NCI-H510A treated with DMSO at 0.1 percent for 48 hours (cell line): ENCODE results near the gene OR2B6.

Experiments used
- DNase-seq: peaks from one replicate; lab custom pipeline; 2025; lab: John Stamatoyannopoulos, UW

The OR2B6 gene

DNA sequence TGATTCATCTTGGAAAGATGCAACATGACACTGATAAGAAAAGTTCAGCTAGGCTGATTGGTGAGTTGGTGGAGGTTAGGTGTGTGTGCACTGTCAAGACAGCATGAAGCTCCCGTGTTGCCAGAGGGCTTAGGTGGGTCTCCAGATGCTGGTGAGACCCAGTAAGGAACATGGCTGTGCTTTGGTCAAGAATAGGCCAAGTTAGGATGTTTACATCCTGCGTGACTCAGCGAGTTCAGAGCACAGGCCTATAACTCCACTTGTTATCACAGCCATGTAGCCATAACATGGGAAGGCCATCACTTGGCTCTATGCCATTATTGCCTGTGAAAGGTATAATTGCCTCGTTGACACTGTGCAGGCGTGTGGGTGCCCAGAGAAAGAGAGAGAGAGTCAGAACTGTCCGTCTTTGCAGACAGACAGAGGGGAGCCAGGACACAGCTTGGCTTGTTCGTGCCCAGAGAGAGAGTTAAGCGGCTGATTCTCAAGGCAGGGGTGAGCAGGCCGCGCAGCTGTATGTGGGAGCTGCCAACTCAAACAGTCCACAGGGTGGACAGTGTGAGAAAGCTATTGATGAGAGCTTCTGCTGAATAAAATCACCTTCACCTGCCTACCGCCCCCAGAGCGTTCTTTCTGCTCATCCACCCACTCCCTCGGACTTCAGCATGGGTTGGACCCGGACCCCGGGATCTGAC, 43.5 kb downstream of the OR2B6 start:
- no peak for DNase-seq

DNA sequence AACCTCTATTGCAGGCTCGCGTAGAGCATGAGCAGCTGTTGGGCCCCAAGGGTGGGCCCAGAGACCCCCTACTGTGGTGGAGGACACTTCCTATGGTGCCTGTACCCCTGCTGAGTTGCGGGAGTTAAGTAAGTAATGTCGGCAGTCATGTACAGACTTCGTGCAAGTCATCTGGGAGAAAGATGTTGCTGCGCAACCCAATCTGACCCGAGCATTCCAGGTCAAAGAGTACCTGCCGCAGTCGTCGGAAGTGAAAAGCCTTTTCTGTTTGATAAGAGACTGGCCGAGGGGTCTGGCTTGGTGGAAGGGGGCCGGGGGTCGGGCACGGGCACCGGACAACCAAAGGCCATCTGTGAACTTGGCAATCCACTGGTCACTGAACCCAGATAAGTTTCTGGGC, 44.3 kb downstream of the OR2B6 start:
- no peak for DNase-seq

DNA sequence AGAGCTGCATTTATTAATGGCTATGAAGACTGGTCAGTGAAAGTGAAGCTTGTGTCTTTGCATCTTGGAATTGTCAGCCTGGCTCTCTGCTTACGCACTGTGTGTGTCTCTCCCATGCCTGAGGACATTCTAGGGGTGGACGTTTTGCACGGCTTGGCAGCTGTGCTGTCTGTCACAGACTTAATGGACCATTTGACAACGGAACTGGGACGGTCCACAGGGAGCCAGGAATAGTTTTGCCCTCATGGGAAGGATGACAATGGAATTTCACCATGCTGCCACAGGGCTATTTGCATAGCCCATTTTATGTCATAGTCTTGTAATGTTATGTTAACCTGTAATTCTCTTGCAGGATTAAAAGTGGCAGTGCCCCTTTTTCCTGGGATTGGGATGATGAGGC, 44.7 kb downstream of the OR2B6 start:
- no peak for DNase-seq

DNA sequence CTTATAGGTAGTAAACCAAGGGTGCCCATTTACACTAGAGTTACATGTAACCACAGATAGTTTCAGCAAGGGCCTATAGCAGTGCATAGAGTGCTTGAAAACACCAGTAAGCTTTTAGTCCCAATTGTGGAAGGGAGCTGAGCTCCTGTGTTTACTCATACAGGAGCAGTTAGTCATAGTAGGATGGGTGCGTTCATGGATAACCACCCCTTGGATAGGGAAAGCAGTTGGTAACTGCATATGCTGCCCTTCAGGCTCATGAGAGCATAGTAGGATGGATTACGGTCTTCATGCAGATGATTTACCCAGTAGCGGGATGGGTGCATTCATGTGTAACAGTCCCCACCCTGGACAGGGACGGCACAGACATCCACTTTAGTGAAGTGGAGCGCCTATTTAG, 45.1 kb downstream of the OR2B6 start:
- DNase-seq: no peak

DNA sequence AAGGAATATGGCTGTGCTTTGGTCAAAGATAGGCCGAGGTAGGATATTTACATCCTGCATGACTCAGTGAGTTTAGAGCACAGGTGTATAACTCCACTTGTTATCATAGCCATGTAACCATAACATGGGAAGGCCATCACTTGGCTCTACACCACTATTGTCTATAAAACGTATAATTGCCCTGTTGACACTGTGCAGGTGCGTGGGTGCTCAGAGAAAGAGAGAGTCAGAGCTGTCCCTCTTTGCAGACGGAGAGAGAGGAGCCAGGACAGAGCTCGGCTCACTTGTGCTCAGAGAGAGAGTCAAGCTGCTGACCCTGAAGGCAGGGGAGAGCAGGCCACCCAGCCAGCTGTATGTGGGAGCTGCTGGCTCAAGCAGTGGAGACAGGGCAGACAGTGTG, 46.0 kb downstream of the OR2B6 start:
- DNase-seq: no peak

DNA sequence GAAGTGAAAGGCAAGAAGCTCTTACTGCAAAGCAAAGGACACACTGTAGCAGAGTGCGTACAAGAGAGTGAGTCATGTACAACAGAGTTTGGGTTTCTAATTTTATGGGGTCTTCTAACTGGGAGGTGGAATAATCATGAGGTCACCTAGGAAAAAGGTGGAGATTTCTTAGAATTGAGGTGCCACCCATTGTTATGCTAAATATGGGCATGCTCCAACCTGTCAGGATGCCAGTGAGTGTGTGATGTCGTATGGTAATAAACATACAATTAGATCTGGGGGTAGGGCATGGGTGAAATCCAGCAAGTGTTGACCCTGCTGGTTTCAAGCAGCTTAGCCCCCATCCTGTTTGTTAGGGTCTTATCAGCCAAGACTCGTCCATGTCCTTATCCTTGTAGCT, 46.6 kb downstream of the OR2B6 start:
- DNase-seq: no peak

DNA sequence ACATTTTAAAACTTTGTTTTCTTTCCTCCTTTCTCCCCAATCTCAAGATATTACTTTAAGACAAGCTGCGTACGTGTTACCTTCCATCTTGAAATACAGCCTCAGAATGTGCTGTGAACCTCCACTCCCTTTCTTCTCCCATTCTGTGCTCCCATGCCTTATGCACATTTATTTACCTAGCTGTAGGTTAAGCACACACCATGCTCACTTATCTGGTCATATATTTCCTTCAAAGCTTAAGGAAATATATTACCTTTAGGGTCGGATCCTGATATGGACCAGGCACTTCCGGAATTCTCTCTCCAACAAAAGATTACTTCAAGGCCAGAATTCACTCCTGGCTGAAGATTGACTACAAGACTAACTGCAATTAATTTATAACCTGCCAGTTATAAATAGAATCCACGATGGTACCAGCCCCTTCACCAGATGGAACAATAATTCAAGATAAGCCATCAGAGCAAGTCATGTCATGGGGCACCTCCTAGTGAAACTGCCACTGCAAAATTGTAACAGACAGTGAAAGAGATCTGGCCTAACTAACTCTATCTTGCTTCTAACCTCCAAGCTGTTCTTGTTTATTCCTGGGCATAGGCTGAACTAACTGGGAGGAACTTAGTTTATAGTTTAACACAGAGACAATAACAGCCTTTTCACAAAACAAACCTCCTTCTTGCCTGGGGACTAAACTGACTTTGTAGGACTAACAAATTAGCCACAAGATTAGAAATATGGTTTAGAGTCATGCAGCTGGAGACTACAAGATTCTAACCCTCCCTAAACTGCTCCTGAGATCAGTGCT, 47.5 kb downstream of the OR2B6 start:
- no peak for DNase-seq

DNA sequence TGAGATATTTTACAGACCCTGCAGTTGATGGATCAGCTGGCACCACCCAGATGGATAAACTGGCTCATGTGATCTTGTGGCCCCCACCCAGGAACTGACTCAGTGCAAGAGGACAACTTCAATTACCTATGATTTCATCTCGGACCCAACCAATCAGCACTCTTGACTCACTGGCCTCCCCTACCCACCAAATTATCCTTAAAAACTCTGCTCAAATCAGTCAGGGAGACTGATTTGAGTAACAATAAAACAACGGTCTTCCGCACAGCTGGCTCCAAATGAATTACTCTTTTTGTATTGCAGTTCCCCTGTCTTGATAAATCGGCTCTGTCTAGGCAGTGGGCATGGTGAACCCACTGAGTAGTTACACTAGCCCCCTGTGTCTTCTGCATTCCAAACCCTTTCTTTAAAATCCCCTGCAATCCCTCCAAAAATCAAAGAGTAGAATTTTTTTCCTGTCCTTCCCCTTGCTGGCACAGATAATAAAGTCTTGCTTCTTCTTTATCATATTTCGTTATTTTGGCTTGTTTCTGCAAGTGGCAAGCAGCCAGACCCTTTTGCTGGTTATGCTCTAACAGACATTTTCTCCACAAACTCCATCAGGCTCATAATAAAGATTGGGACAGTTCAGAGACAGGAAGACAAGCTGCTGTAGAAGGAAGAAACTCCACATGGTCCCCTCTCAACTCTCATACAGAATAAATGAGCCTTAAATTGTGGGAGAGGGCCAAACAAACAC, 48.3 kb downstream of the OR2B6 start:
- no peak for DNase-seq

DNA sequence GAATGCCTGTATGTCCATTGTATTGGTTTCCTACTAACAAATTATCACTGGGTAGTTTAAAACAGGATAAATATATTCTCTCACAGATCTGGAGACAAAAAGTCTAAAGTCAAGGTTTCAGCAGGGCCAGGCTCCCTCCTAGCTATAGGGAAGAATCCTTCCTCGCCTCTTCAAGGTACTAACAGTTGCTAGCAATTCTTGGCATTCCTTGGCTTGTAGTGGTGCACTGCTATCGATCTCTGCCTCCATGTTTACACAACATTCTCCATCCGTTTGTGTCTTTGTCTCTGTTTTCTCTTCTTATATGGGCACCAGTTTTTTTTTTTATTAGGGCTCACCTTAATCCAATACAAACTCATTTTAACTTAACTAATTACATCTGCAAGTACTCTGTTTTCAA, 48.9 kb downstream of the OR2B6 start:
- DNase-seq: no peak
